HG02852 (cell line): ENCODE measurements around the gene USP9X.
"Not testable (repeated sequence)": the region's sequence is repeated elsewhere in the genome, so short reads cannot be mapped to it uniquely, and the experiment has no call there.

Experiments
- ATAC-seq: cut with Tn5 transposase; IDR thresholded peaks from one replicate; pipeline ENCODE4 v1.9.1; 2021; ENCODE audit warnings: mild to moderate bottlenecking, moderate library complexity; ENCODE audit not compliant: unreplicated experiment

USP9X gene

GRCh38 chrX:41122664-41123257 lies 37.5 kb downstream of the USP9X start:
- no peak for ATAC-seq

GRCh38 chrX:41127477-41128192 lies 42.4 kb downstream of the USP9X start:
- no peak for ATAC-seq

GRCh38 chrX:41128955-41129354 lies 43.7 kb downstream of the USP9X start:
- no peak for ATAC-seq

GRCh38 chrX:41131766-41132165 lies 46.5 kb downstream of the USP9X start:
- ATAC-seq, result no peak

GRCh38 chrX:41133551-41133950 lies 48.3 kb downstream of the USP9X start:
- no peak for ATAC-seq

GRCh38 chrX:41137589-41137988 lies 52.3 kb downstream of the USP9X start:
- ATAC-seq, result no peak

- ATAC-seq, result no peak
These were observed 57.1 kb downstream of the USP9X start for GRCh38 chrX:41142130-41142910.

GRCh38 chrX:41144873-41145272 lies 59.6 kb downstream of the USP9X start:
- ATAC-seq, result no peak

- no peak for ATAC-seq
These were observed 60.8 kb downstream of the USP9X start for GRCh38 chrX:41145920-41146608.

GRCh38 chrX:41148553-41148952 lies 63.3 kb downstream of the USP9X start:
- no peak for ATAC-seq

- no peak for ATAC-seq
These were observed 64.8 kb downstream of the USP9X start for GRCh38 chrX:41150043-41150442.

- ATAC-seq, result not testable (repeated sequence)
These were observed 66.5 kb downstream of the USP9X start for GRCh38 chrX:41151726-41152125.

GRCh38 chrX:41152221-41152620 lies 67.0 kb downstream of the USP9X start:
- ATAC-seq, result no peak

GRCh38 chrX:41153448-41153847 lies 68.2 kb downstream of the USP9X start:
- no peak for ATAC-seq

- ATAC-seq, result no peak
These were observed 68.7 kb downstream of the USP9X start for GRCh38 chrX:41153957-41154356.

GRCh38 chrX:41164449-41164848 lies 79.2 kb downstream of the USP9X start:
- no peak for ATAC-seq

GRCh38 chrX:41167888-41168287 lies 82.6 kb downstream of the USP9X start:
- no peak for ATAC-seq

- ATAC-seq, result no peak
These were observed 91.0 kb downstream of the USP9X start for GRCh38 chrX:41176263-41176662.

GRCh38 chrX:41177297-41177696 lies 92.1 kb downstream of the USP9X start:
- no peak for ATAC-seq

- no peak for ATAC-seq
These were observed 93.0 kb downstream of the USP9X start for GRCh38 chrX:41178201-41178600.

GRCh38 chrX:41180194-41180908 lies 95.1 kb downstream of the USP9X start:
- peak; percentile 63 for ATAC-seq
